ES-I3 (cell line): Measurements from ENCODE around the gene GLIPR1.
"Not testable (repeated sequence)": the region's sequence is repeated elsewhere in the genome, so short reads cannot be mapped to it uniquely, and the experiment has no call there.

Experiments
- H3K36me3 ChIP-seq: 2 replicates; pipeline ENCODE4 v1.6.1; 2013; ENCODE audit warnings: mild to moderate bottlenecking, low read length, control low read depth, moderate library complexity; ENCODE audit not compliant: insufficient read depth
- H3K4me1 ChIP-seq: 2 replicates; pipeline ENCODE4 v1.6.1; 2013; ENCODE audit warnings: mild to moderate bottlenecking, control low read depth, low read length; ENCODE audit not compliant: insufficient read depth
- H3K9ac ChIP-seq: 2 replicates; pipeline ENCODE4 v1.6.1; 2013; ENCODE audit warnings: low read depth, mild to moderate bottlenecking, low read length, moderate library complexity
- H3K9me3 ChIP-seq: 2 replicates; pipeline ENCODE4 v1.6.1; 2013; ENCODE audit warnings: mild to moderate bottlenecking, low read length, moderate library complexity; ENCODE audit not compliant: control insufficient read depth, insufficient read depth

Gene GLIPR1

DNA sequence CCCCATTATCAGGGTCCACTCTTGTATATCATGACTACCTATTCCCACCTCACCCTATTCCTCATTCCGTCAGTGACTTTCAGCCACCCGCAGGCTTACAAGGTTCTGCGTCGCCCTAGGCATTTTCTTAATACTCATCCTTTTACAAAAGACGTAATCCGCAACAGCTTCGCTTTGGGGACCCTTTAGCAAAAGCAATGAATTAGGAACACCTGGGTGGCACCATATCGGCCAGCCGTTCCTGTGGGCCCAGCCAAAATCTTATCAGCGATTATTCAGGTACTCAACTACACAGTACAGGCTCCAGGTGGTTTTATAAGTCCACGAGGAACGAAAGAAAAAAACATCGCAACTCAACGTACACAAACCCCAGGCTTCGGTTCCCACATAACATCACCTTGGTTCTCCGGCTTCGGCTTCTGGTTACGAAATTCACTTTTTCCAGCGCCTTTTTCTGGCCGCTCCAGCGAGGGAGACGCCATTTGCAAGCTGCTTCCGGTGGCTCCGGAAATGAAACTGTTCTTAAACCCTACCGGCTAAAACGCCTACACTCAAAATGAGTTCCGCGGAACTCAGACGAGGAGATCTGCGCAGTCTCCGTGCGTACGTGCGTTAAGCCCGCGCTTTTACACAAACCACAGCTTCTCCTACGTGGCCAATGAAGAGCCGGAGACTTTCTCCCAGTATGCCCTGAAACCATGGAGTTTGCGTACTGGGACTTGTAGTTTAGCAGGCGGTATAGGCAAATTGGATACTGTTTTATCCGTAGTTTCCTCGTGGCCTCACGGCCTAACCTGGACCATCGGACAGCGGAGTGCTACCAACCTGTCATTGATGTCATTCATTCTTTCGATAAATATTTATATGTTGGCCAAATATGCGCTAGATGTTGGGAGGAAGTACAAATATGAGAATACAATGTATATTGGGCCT, 30.8 kb downstream of the GLIPR1 start, which contains the start of gene KRR1:
KRR1 (minus strand) TSS at position 494 of the 933 bp plus-strand sequence; CDS start at position 482, 12 bp downstream.
- Histone ChIP-seq H3K36me3 (no peaks in the 10 kb centered on the region), H3K9me3 (no peaks in the 10 kb centered on the region), H3K9ac (peak within 1 kb of the TSS; percentile 82), H3K4me1 (peaks cover 9% of the 10 kb centered on the region)

- not testable (repeated sequence) for H3K36me3 ChIP-seq, H3K9me3 ChIP-seq, H3K9ac ChIP-seq, H3K4me1 ChIP-seq
Observed at GRCh38 chr12:75521224-75521623, 40.7 kb downstream of the GLIPR1 start.

- not testable (repeated sequence) for H3K4me1 ChIP-seq, H3K9me3 ChIP-seq, H3K36me3 ChIP-seq, H3K9ac ChIP-seq
Observed at GRCh38 chr12:75522124-75522523, 41.6 kb downstream of the GLIPR1 start.

GRCh38 chr12:75525263-75525662, 44.7 kb downstream of the GLIPR1 start:
- Histone ChIP-seq H3K9me3 (no peaks in the 10 kb centered on the region), H3K4me1 (peaks cover 4% of the 10 kb centered on the region; the same call in 1 of the 2 replicates), H3K9ac (no peak overlapping the region), H3K36me3 (no peaks in the 10 kb centered on the region)

- Histone ChIP-seq H3K36me3 (no peaks in the 10 kb centered on the region), H3K9ac (no peak overlapping the region), H3K4me1 (peaks cover 4% of the 10 kb centered on the region; the same call in 1 of the 2 replicates), H3K9me3 (no peaks in the 10 kb centered on the region)
Observed at GRCh38 chr12:75526655-75527511, 46.3 kb downstream of the GLIPR1 start.

DNA sequence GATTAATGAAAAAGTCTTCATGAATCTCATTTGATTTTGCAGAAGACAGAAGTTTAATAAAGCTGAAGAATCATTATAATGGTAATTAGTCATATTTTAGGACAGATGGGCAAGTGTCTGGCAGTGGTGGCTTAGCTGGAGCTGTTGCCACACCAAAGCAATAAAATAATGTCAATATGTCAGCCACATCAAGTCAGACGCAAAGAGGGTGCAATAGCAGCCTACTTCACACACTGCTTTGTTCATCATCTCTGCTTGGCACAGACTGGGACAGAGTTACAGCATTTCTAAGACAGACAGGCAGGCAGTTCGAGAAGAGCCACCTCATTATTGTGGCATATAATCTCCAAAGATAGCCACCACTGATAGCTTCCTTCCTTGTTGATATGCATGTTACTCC, 47.7 kb downstream of the GLIPR1 start:
- H3K4me1 ChIP-seq, result peaks cover 4% of the 10 kb centered on the region; the same call in 1 of the 2 replicates
- no peaks in the 10 kb centered on the region for H3K9me3 ChIP-seq
- H3K36me3 ChIP-seq, result no peaks in the 10 kb centered on the region
- no peak overlapping the region for H3K9ac ChIP-seq

DNA sequence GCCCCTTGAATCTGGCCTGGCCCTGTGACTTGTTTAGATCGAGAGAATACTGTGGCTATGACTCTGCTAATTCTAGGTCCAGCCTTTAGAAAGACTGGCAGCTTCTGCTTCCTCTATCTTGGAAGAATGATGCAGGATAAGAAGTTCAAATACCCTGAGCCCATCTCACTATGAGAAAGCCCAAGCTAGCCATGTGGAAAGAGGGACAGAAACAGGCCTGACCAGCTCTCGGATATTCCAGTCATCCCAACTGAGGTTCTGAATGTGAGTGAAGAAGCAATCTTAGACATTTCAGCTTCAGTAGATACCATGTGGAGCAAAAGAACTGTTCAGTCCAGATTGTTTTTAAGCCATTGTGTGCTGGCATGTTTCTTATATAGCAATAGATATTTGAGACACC, 48.1 kb downstream of the GLIPR1 start:
- H3K9ac ChIP-seq, result no peak overlapping the region

GRCh38 chr12:75529316-75529715, 48.8 kb downstream of the GLIPR1 start:
- Histone ChIP-seq H3K9ac (no peak overlapping the region), H3K4me1 (peaks cover 4% of the 10 kb centered on the region; the same call in 1 of the 2 replicates), H3K36me3 (no peaks in the 10 kb centered on the region), H3K9me3 (no peaks in the 10 kb centered on the region)

More for the DNA sequence above, 48.1 kb downstream of the GLIPR1 start:
- no peaks in the 10 kb centered on the region for H3K36me3 ChIP-seq
- no peaks in the 10 kb centered on the region for H3K9me3 ChIP-seq
- peaks cover 4% of the 10 kb centered on the region; the same call in 1 of the 2 replicates for H3K4me1 ChIP-seq

GRCh38 chr12:75529826-75530225, 49.3 kb downstream of the GLIPR1 start:
- no peaks in the 10 kb centered on the region for H3K36me3 ChIP-seq
- H3K4me1 ChIP-seq, result peaks cover 4% of the 10 kb centered on the region; the same call in 1 of the 2 replicates
- H3K9ac ChIP-seq, result no peak overlapping the region
- no peaks in the 10 kb centered on the region for H3K9me3 ChIP-seq

DNA sequence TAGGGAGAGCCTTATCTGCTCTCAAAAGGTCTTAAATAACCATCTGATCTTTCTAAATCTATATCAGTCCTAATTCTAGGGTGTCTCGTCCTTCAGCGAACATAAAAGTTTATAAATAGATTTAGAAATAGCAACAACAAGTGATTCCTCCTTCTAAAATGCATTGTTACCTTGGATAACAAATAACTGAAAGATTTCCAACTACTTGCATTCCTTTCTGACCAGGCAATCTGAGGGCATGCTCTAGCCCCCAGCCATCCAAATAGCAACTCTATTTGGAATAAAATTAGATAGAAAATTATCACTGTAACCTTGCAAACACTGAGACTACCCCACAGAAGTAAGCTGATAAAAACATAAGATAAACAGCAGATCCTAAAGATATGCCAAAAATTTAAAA, 52.7 kb downstream of the GLIPR1 start:
- Histone ChIP-seq H3K9ac (no peak overlapping the region), H3K36me3 (no peaks in the 10 kb centered on the region), H3K9me3 (no peaks in the 10 kb centered on the region), H3K4me1 (no peaks in the 10 kb centered on the region)

GRCh38 chr12:75539889-75540288, 59.3 kb downstream of the GLIPR1 start:
- Histone ChIP-seq H3K9me3 (no peaks in the 10 kb centered on the region), H3K9ac (no peak overlapping the region), H3K4me1 (no peaks in the 10 kb centered on the region), H3K36me3 (no peaks in the 10 kb centered on the region)

DNA sequence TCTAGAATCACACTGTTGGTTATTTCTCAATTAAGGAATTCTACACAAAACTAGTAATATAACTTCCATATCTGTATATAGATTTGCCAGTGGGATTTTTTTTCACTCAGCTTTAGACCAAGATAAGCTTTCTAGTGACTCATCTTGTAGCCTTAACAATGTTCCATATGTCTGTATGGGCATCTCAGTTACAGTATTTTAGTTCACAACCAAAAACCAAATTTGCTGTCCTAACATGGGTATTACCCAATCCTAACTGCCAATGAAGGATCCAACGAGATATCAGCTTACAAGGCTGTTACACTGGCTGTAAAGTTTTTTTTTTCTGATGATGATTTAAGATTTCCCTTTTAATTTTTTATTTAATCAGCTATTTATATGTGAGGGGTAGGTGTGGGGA, 62.4 kb downstream of the GLIPR1 start:
- H3K36me3 ChIP-seq, result no peaks in the 10 kb centered on the region

DNA sequence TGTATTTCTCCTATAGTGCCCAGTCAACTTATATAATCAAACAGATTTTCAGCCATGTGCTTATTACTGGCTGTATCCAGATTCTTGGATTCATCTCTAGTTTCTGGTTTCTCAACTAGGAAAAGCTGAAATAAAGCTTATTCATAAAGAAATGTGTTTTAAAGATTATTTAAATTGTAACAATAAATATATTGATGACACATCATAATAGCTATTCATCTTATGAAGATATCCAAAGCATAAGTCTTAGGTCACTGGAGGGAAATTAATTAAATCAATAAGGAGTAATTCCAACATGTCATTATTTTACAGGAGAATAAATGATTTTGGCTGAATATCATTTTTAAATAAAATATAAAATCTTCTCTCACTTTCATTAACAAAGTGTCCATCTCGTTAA, 63.0 kb downstream of the GLIPR1 start:
- H3K4me1 ChIP-seq, result no peaks in the 10 kb centered on the region
- no peaks in the 10 kb centered on the region for H3K9me3 ChIP-seq
- H3K9ac ChIP-seq, result no peak overlapping the region
- no peaks in the 10 kb centered on the region for H3K36me3 ChIP-seq

More for the DNA sequence above, 62.4 kb downstream of the GLIPR1 start:
- Histone ChIP-seq H3K9ac (no peak overlapping the region), H3K4me1 (no peaks in the 10 kb centered on the region), H3K9me3 (no peaks in the 10 kb centered on the region)

DNA sequence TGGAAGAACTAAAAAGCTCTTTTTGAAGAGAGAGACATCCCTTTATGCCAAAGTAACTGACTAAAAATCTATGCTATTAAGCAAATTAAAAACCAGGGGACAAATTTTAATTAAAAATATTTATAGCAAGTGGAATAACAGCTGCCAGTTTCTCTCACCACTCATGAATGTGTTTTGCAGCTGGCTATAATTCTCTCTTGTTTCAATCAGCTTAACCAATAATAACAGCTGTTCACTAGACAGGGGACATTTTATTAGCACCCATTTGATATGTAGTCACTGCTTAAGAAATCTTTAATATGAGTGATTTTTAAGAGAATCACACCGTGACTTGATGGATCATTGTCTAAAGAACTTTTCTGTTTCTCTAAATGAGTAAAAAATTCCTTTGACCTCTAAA, 65.1 kb downstream of the GLIPR1 start:
- Histone ChIP-seq H3K4me1 (no peaks in the 10 kb centered on the region), H3K9ac (no peak overlapping the region), H3K36me3 (no peaks in the 10 kb centered on the region), H3K9me3 (no peaks in the 10 kb centered on the region)
